Fibroblast of skin of abdomen (primary cell): ENCODE results near the gene DHFR. TPM values are rescaled to one million over a fixed set of nuclear protein-coding genes. Genes with fewer than 3 reads are reported as not detected.
"Not testable (repeated sequence)": the region's sequence is repeated elsewhere in the genome, so short reads cannot be mapped to it uniquely, and the experiment has no call there.

ENCODE experiments used
- DNase-seq: peaks from one replicate; pipeline ENCODE4 v3.0.0-alpha.2; 2013
- polyA plus RNA-seq, 2 experiments: library from polyadenylated mRNA; unstranded; fragments of 120-200 nt; gene quantifications; one replicate each; pipeline ENCODE4 v1.2.1, GENCODE V29; 2013; ENCODE audit not compliant: insufficient read length in 2 of 2

Gene DHFR
- 32.7 TPM for polyA plus RNA-seq (2013, experiment 1 of 2; ENCODE audit: insufficient read length)
- 28.5 TPM for polyA plus RNA-seq (2013, experiment 2 of 2; ENCODE audit: insufficient read length)

- peak; percentile 90 for DNase-seq
Measured at GRCh38 chr5:80654391-80655230, at the start of gene DHFR, which contains the start of gene MSH3. Gene DHFR, minus strand, starts transcription at chr5:80654983. Its CDS starts 494 bp downstream, at chr5:80654489. Gene MSH3, plus strand, starts transcription at chr5:80654652. Its CDS starts 76 bp downstream, at chr5:80654728.

GRCh38 chr5:80704221-80704620 lies 49.4 kb upstream of the DHFR start:
- no peak for DNase-seq

- DNase-seq, result no peak
Measured at GRCh38 chr5:80703747-80704146, 49.0 kb upstream of the DHFR start.

- DNase-seq, result no peak
Measured at GRCh38 chr5:80703291-80703690, 48.5 kb upstream of the DHFR start.

- DNase-seq, result no peak
Measured at GRCh38 chr5:80701597-80701996, 46.8 kb upstream of the DHFR start.

GRCh38 chr5:80698369-80698768 lies 43.6 kb upstream of the DHFR start:
- DNase-seq, result no peak

GRCh38 chr5:80697100-80697499 lies 42.3 kb upstream of the DHFR start:
- DNase-seq, result no peak

- no peak for DNase-seq
Measured at GRCh38 chr5:80696450-80696849, 41.7 kb upstream of the DHFR start.

GRCh38 chr5:80695666-80696065 lies 40.9 kb upstream of the DHFR start:
- DNase-seq, result no peak

- no peak for DNase-seq
Measured at GRCh38 chr5:80689627-80690026, 34.8 kb upstream of the DHFR start.

- DNase-seq, result no peak
Measured at GRCh38 chr5:80688648-80689420, 34.1 kb upstream of the DHFR start.

GRCh38 chr5:80686757-80687156 lies 32.0 kb upstream of the DHFR start:
- DNase-seq, result peak; percentile 13

GRCh38 chr5:80676706-80677105 lies 21.9 kb upstream of the DHFR start:
- no peak for DNase-seq

- DNase-seq, result peak; percentile 59
Measured at GRCh38 chr5:80672140-80672736, 17.5 kb upstream of the DHFR start.

GRCh38 chr5:80668016-80668969 lies 13.5 kb upstream of the DHFR start:
- DNase-seq, result no peak

GRCh38 chr5:80667384-80667783 lies 12.6 kb upstream of the DHFR start:
- DNase-seq, result no peak

GRCh38 chr5:80665057-80665456 lies 10.3 kb upstream of the DHFR start:
- DNase-seq, result no peak

GRCh38 chr5:80662108-80662507 lies 7.3 kb upstream of the DHFR start:
- no peak for DNase-seq

- not testable (repeated sequence) for DNase-seq
Measured at GRCh38 chr5:80660661-80661060, 5.9 kb upstream of the DHFR start.

GRCh38 chr5:80659106-80659505 lies 4.3 kb upstream of the DHFR start:
- DNase-seq, result peak; percentile 36

- peak; percentile 53 for DNase-seq
Measured at GRCh38 chr5:80656425-80656824, 1.6 kb upstream of the DHFR start.

GRCh38 chr5:80655231-80655774 lies 520 bp upstream of the DHFR start:
- no peak for DNase-seq
